ENCODE measurements around the gene IL3RA. TPM values are rescaled to one million over a fixed set of nuclear protein-coding genes. Genes with fewer than 3 reads are reported as not detected.
A peak's percentile ranks its signal among the peaks of the same experiment; 100 is the strongest.
"Not testable (repeated sequence)": the region's sequence is repeated elsewhere in the genome, so short reads cannot be mapped to it uniquely, and the experiment has no call there.

Gene IL3RA
- total RNA-seq, 1 experiment from 2014 or later, result not detected

DNA sequence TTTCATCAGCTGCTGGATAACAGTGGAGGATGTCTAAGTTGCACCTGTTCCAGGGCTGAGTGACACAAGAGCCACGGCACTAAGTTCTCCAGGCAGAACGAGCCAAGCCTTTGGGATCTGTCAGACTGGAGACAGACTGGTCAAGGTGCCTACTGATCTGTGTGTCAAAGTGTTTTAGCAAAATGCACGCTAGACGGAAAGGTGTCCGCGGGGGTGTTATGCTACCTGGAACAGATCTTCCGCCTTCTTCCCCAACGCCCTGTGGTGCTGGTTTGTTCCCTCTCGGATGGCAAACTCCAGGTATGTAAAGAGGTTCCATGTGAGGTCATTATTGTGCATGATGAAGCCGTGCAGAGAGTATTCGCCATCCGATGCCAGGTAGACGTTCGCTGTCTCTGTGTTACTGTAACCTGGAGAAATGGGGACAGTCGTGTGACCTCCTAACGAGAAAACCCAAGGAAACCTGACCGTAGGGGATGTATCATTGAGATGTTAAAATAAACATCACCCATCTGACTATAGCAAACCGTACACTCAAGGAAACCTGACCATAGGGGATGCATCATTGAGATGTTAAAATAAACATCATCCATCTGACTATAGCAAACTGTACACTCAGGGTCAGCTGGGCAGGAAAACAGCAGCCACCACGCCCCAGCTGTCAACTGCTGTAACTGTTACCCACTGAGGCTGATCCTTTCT lies 85.0 kb downstream of the IL3RA start:
- peak; percentile 39 for DNase-seq (ENCODE audit: low read depth)

DNA sequence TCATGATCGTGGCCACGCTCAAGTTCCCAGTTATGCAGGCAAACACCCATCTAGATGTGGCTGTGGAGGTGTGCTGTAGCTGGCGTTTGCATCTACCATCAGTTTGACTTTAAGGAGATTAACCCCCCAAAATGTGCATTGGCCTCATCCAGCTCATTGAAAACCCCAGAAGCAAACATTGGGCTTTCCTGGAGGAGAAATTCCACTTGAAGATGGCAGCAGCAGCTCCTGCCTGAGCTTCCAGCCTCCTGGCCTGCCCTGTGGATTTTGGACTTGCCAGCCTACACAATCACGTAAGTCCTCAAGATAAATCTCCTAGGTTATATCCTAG lies 85.5 kb downstream of the IL3RA start:
- DNase-seq (ENCODE audit: low read depth), result no peak

DNA sequence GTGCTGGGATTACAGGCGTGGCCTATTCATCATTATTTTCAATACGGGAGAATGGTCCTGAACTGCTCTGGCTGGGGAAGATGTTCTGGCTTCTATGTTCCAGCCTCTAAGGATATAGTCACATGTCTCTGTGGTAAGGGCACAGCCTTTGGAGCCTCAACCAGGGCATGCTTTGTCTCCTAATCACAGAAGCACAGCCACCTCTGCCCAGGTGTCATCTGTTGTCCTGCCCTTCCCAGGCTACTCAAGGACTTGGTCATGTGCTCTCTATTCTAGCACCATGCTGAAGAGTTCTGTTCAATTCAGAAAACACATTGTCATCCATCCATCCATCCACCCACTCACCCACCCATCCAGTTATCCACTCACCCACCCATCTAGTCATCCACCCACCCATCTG lies 86.6 kb downstream of the IL3RA start:
- DNase-seq (ENCODE audit: low read depth), result no peak

DNA sequence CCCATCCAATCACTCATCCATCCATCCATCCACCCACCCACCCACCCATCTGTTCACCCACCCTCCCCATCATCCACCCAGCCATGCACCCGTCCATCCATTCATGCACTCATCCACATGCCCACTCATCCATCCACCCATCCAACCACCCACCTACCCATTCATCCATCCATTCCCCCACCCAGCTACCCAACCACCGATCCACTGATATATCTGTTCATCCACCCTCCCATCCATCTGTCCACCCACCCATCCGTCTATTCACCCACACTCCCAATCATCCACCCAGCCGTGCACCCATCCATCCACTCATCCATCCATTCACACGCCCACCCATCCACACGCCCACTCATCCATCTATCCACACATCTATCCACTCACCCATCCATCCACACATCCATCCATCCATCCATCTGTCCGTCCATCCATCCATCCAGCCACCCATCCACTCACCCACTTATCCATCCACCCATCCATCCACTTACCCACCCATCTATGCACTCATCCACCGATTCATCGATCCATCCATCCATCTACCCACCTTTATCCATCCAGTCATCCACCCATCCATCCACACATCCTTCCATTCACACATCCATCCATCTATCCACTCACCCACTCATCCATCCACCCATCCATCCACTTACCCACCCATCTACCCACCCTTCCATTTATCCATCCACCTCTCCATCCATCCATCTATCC lies 87.7 kb downstream of the IL3RA start:
- DNase-seq (ENCODE audit: low read depth), result no peak

DNA sequence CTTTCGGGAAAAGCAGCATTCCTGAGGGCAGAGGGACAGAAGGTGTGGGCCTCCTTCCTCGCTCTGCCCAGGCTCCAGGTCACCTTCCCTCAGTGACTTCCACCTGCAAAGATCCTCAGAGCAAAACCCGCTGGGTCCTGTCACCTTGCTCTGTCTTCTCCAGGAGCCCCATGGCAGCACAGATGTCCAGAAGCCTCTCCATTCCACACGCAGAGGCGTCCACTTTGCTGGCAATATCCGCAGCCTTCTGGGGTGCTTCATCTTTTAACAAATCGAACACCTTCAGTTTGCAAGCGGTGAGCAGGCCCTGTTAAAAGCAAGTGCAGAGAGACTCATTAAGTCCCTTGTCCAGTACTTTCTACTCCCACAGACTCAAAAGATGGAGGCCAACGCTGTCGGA lies 88.8 kb downstream of the IL3RA start:
- DNase-seq (ENCODE audit: low read depth), result no peak

DNA sequence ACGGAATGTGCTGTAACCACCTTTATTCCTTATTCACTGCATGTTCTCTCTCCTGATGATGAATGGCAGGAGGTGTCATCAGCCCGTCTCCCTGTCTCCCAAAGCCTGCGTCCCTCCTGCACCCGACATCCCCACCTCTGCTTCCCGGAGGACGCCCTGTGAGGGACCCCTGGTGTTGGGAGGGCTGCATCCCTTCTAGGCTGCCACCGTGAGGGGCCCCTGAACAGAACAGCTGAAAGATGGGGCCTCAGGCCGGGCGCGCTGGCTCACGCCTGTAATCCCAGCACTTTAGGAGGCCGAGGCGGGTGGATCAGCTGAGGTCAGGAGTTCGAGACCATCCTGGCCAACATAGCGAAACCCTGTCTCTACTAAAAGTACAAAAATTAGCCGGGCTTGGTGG lies 89.7 kb downstream of the IL3RA start:
- DNase-seq (ENCODE audit: low read depth), result not testable (repeated sequence)

DNA sequence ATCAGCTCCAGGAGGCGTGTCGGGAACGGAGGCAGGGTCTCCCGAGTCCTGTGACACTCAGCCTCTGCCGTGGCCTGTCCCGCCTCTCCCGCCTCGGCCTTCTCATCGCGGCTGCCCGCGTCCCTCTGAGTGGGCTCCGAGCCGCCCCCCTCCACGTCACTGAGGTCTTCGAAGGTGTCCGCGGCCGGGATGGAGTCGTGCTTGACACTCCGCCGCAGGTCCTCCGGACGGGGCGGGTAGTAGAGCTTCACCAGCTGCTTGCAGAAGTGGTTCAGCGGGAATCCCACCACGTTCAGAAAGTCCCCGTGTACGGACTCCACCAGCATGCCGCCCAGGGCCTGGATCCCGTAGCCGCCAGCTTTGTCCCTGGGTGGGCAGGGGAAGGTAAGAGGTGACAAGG lies 91.2 kb downstream of the IL3RA start:
- DNase-seq (ENCODE audit: low read depth), result no peak

DNA sequence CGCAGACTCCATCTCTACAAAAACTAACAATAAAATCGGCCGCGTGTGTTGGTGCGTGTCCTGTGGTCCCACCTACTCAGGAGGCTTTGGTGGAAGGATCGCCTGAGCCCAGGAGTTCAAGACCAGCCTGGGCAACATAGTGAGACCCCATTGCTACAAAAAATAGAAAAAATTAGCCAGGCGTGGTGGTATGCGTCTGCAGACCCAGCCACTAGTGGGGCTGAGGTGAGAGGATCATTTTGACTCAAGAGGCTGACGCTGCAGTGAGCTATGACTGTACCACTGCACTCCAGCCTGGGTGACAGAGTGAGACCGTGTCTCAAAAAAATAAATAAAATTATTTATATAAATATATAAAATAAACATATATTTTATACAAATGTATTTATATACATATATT lies 93.9 kb downstream of the IL3RA start:
- DNase-seq (ENCODE audit: low read depth), result no peak

Small RNAs within 50 kb of the gene (small RNA-seq; reads per million reads assigned to genes)
- not detected for gene MIR3690
- gene RNA5SP498, result not detected

Other genes starting within 250 kb of the IL3RA start
- 0.42 TPM in 1 of 2 replicates, not detected in the other for gene CRLF2, start 124.1 kb upstream of the IL3RA start, total RNA-seq (2014; rRNA removed; shearing (Covaris generic))
- gene CSF2RA, start 68.0 kb upstream of the IL3RA start, total RNA-seq (2014; rRNA removed; shearing (Covaris generic)), result 4.0 and 4.8 TPM in 2 replicates
- 201 and 276 TPM in 2 replicates for gene SLC25A6, start 55.3 kb downstream of the IL3RA start, total RNA-seq (2014; rRNA removed; shearing (Covaris generic))
- gene ASMTL, start 116.1 kb downstream of the IL3RA start, total RNA-seq (2014; rRNA removed; shearing (Covaris generic)), result 10.0 and 12.3 TPM in 2 replicates
- 1.1 and 1.3 TPM in 2 replicates for gene P2RY8, start 200.4 kb downstream of the IL3RA start, total RNA-seq (2014; rRNA removed; shearing (Covaris generic))